Astrocyte (in vitro differentiated cells and primary cell): ENCODE results near the gene INPP5E. TPM values are rescaled to one million over a fixed set of nuclear protein-coding genes. Genes with fewer than 3 reads are reported as not detected.

Experiments used
- DNase-seq: peaks from one replicate; pipeline ENCODE4 v3.0.0-alpha.2; 2010; ENCODE audit warnings: low read depth
- FAIRE-seq: peaks from 2 replicates; lab custom pipeline; 2011; peaks lifted over from hg19 to GRCh38; lab: Jason Lieb, UNC
- H2AFZ ChIP-seq: 2 replicates; pipeline ENCODE4 v1.6.0; 2012; ENCODE audit warnings: low read depth, low read length, inconsistent platforms
- H3K27ac ChIP-seq: 2 replicates; pipeline ENCODE4 v1.5.1; 2011; ENCODE audit warnings: low read depth, low read length, inconsistent platforms
- H3K27me3 ChIP-seq: 2 replicates; pipeline ENCODE4 v1.6.0; 2011; ENCODE audit warnings: low read length, inconsistent platforms; ENCODE audit not compliant: insufficient read depth
- H3K36me3 ChIP-seq: 2 replicates; pipeline ENCODE4 v1.5.1; 2011; ENCODE audit warnings: low read length, inconsistent platforms; ENCODE audit not compliant: insufficient read depth
- H3K4me1 ChIP-seq: 2 replicates; pipeline ENCODE4 v1.5.1; 2011; ENCODE audit warnings: low read length, inconsistent platforms; ENCODE audit not compliant: insufficient read depth
- H3K4me2 ChIP-seq: 2 replicates; pipeline ENCODE4 v1.6.0; 2012; ENCODE audit warnings: low read length, inconsistent platforms
- H3K4me3 ChIP-seq: 2 replicates; pipeline ENCODE4 v1.5.1; 2011; ENCODE audit warnings: low read depth, mild to moderate bottlenecking, low read length, inconsistent platforms; ENCODE audit not compliant: insufficient read depth
- H3K79me2 ChIP-seq: 2 replicates; pipeline ENCODE4 v1.6.0; 2012; ENCODE audit warnings: mild to moderate bottlenecking, low read length, inconsistent platforms; ENCODE audit not compliant: insufficient read depth
- H3K9ac ChIP-seq: 2 replicates; pipeline ENCODE4 v1.6.0; 2012; ENCODE audit warnings: mild to moderate bottlenecking, low read length, inconsistent platforms
- H3K9me3 ChIP-seq: 2 replicates; pipeline ENCODE4 v1.5.1; 2012; ENCODE audit warnings: low read depth, mild to moderate bottlenecking, low read length, inconsistent platforms; ENCODE audit not compliant: insufficient read depth
- H4K20me1 ChIP-seq: 2 replicates; pipeline ENCODE4 v1.6.0; 2012; ENCODE audit warnings: low read length, inconsistent platforms; ENCODE audit not compliant: insufficient read depth
- H3K27ac Mint-ChIP-seq: one replicate; pipeline ENCODE4 v1.8.0; 2021; ENCODE audit warnings: mild to moderate bottlenecking, mixed read lengths; ENCODE audit not compliant: unreplicated experiment
- H3K27me3 Mint-ChIP-seq: one replicate; pipeline ENCODE4 v1.8.0; 2021; ENCODE audit warnings: low read depth, mixed read lengths; ENCODE audit not compliant: unreplicated experiment
- H3K36me3 Mint-ChIP-seq: one replicate; pipeline ENCODE4 v1.8.0; 2021; ENCODE audit warnings: low read depth, mixed read lengths; ENCODE audit not compliant: unreplicated experiment
- H3K4me1 Mint-ChIP-seq: one replicate; pipeline ENCODE4 v1.8.0; 2021; ENCODE audit warnings: low read depth, mixed read lengths; ENCODE audit not compliant: unreplicated experiment
- H3K4me3 Mint-ChIP-seq: one replicate; pipeline ENCODE4 v1.8.0; 2021; ENCODE audit warnings: mild to moderate bottlenecking, moderate library complexity, mixed read lengths; ENCODE audit not compliant: unreplicated experiment
- H3K9me3 Mint-ChIP-seq: one replicate; pipeline ENCODE4 v1.8.0; 2021; ENCODE audit warnings: mild to moderate bottlenecking, mixed read lengths; ENCODE audit not compliant: unreplicated experiment
- CTCF ChIP-seq: IDR thresholded peaks from 2 replicates; pipeline ENCODE4 v1.5.1; 2011; ENCODE audit warnings: low read depth, mild to moderate bottlenecking, inconsistent platforms, low read length, moderate library complexity; ENCODE audit not compliant: insufficient read depth
- EZH2 ChIP-seq: IDR thresholded peaks from 2 replicates; pipeline ENCODE4 v1.6.1; 2012; ENCODE audit warnings: mild to moderate bottlenecking, low read length, inconsistent platforms; ENCODE audit not compliant: insufficient read depth
- total RNA-seq: library from RNA; stranded (reverse); gene quantifications from 2 replicates; pipeline ENCODE4 v1.2.1, GENCODE V29; 2021

INPP5E gene
- total RNA-seq, 1 donor from 2014 or later = 13.2 TPM

GRCh38 chr9:136379401-136379800 is 60.2 kb downstream of the INPP5E start:
- H3K4me2 ChIP-seq = no peak overlapping the region
- Mint-ChIP-seq H3K4me1 (no peaks in the 10 kb centered on the region), H3K9me3 (no peaks in the 10 kb centered on the region), H3K27ac (no peak overlapping the region), H3K4me3 (no peak overlapping the region), H3K27me3 (no peaks in the 10 kb centered on the region), H3K36me3 (peaks cover 8% of the 10 kb centered on the region)
- H3K9me3 ChIP-seq = no peaks in the 10 kb centered on the region
- no peak overlapping the region for H2AFZ ChIP-seq
- H3K36me3 ChIP-seq = peaks cover 10% of the 10 kb centered on the region
- no peaks in the 10 kb centered on the region for H3K79me2 ChIP-seq
- no peak overlapping the region for H3K9ac ChIP-seq
- no peaks in the 10 kb centered on the region for H3K4me1 ChIP-seq
- H4K20me1 ChIP-seq = peaks cover 4% of the 10 kb centered on the region
- TF ChIP-seq EZH2 = no peak
- no peak overlapping the region for H3K4me3 ChIP-seq
- no peak overlapping the region for H3K27ac ChIP-seq
- no peaks in the 10 kb centered on the region for H3K27me3 ChIP-seq
- DNase-seq (no peak), FAIRE-seq (no peak)

GRCh38 chr9:136379003-136379287 is 60.7 kb downstream of the INPP5E start:
- H3K27me3 ChIP-seq = no peaks in the 10 kb centered on the region
- Mint-ChIP-seq H3K36me3 (peaks cover 3% of the 10 kb centered on the region), H3K27ac (no peak overlapping the region), H3K4me1 (no peaks in the 10 kb centered on the region), H3K27me3 (no peaks in the 10 kb centered on the region), H3K4me3 (no peak overlapping the region), H3K9me3 (no peaks in the 10 kb centered on the region)
- H3K4me3 ChIP-seq = no peak overlapping the region
- no peaks in the 10 kb centered on the region for H3K79me2 ChIP-seq
- DNase-seq = no peak
- no peak overlapping the region for H3K9ac ChIP-seq
- no peak for FAIRE-seq
- no peaks in the 10 kb centered on the region for H3K9me3 ChIP-seq
- TF ChIP-seq CTCF (no peak), EZH2 (no peak)
- H4K20me1 ChIP-seq = no peaks in the 10 kb centered on the region
- peaks cover 6% of the 10 kb centered on the region for H3K36me3 ChIP-seq
- H3K4me1 ChIP-seq = no peaks in the 10 kb centered on the region
- no peak overlapping the region for H3K4me2 ChIP-seq
- no peak overlapping the region for H3K27ac ChIP-seq
- H2AFZ ChIP-seq = no peak overlapping the region

Other genes starting within 250 kb of the INPP5E start
- gene LHX3, start 234.7 kb downstream of the INPP5E start, total RNA-seq = not detected in 2 replicates
- 20.4 and 20.9 TPM in 2 replicates for gene QSOX2, start 194.0 kb downstream of the INPP5E start, total RNA-seq
- gene CCDC187, start 135.8 kb downstream of the INPP5E start, total RNA-seq = 0.09 TPM in 1 of 2 replicates, not detected in the other
- 52.6 and 59.4 TPM in 2 replicates for gene GPSM1, start 112.3 kb downstream of the INPP5E start, total RNA-seq
- gene DNLZ, start 76.1 kb downstream of the INPP5E start, total RNA-seq = 14.0 and 17.4 TPM in 2 replicates
- gene CARD9, start 66.2 kb downstream of the INPP5E start, total RNA-seq = 2.7 and 4.2 TPM in 2 replicates
- gene SNAPC4, start 39.7 kb downstream of the INPP5E start, total RNA-seq = 13.8 and 18.6 TPM in 2 replicates
- gene ENTR1, start 29.2 kb downstream of the INPP5E start, total RNA-seq = 71.5 and 71.7 TPM in 2 replicates
- gene PMPCA, start 29.2 kb downstream of the INPP5E start, total RNA-seq = 91.6 and 94.4 TPM in 2 replicates
- gene SEC16A, start 43.2 kb upstream of the INPP5E start, total RNA-seq = 94.5 and 103 TPM in 2 replicates
- gene NOTCH1, start 106.2 kb upstream of the INPP5E start, total RNA-seq = 34.1 and 35.5 TPM in 2 replicates
- gene EGFL7, start 223.1 kb upstream of the INPP5E start, total RNA-seq = 12.3 and 15.5 TPM in 2 replicates
- 30.8 and 38.0 TPM in 2 replicates for gene AGPAT2, start 247.6 kb upstream of the INPP5E start, total RNA-seq